T-helper 2 cell treated with Interferon-gamma antibody and Interleukin-4, amounts not matched to agents 5 μg/mL and 100 μg/mL, for 36 hours (primary cell): Measurements from ENCODE around the gene ADGRV1.
"Not testable (repeated sequence)": the region's sequence is repeated elsewhere in the genome, so short reads cannot be mapped to it uniquely, and the experiment has no call there.

Experiments
- DNase-seq: peaks from one replicate; pipeline ENCODE4 v3.0.0; 2021; ENCODE audit warnings: low spot score
- H3K27ac Mint-ChIP-seq: one replicate; pipeline ENCODE4 v1.8.0; 2021; ENCODE audit warnings: mild to moderate bottlenecking, mixed read lengths
- H3K27me3 Mint-ChIP-seq: one replicate; pipeline ENCODE4 v1.8.0; 2021; ENCODE audit warnings: low read depth, mixed read lengths
- H3K36me3 Mint-ChIP-seq: one replicate; pipeline ENCODE4 v1.8.0; 2021; ENCODE audit warnings: low read depth, mixed read lengths
- H3K4me1 Mint-ChIP-seq: one replicate; pipeline ENCODE4 v1.8.0; 2021; ENCODE audit warnings: low read depth, mixed read lengths
- H3K4me3 Mint-ChIP-seq: one replicate; pipeline ENCODE4 v1.8.0; 2022; ENCODE audit warnings: mild to moderate bottlenecking, moderate library complexity, mixed read lengths
- H3K9me3 Mint-ChIP-seq: one replicate; pipeline ENCODE4 v1.8.0; 2021; ENCODE audit warnings: mixed read lengths

The ADGRV1 gene

DNA sequence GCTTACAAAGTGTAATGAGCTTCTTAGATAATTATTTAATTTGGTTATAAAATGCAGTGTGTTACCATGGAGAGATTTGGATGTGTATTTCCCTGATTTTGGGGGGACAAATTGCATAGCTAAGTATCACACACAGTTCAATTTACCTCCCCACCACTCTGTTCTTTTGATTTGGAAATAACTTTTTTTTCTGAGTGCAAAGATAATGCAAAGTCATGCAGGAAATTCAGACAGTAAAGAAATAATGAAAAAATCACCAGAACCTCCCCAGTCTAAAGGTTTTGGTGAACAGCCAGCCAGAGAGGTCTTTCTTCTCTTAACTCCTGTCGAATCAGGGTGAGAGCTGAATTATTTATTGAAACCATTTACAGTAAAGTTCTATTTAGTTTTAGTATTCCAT is 3.2 kb downstream of the ADGRV1 start:
- H3K9me3 Mint-ChIP-seq = no peaks in the 10 kb centered on the region
- peaks cover 9% of the 10 kb centered on the region for H3K4me1 Mint-ChIP-seq
- no peak for DNase-seq
- H3K4me3 Mint-ChIP-seq = no peak overlapping the region
- H3K27ac Mint-ChIP-seq = no peak overlapping the region
- no peaks in the 10 kb centered on the region for H3K36me3 Mint-ChIP-seq
- peaks cover 47% of the 10 kb centered on the region for H3K27me3 Mint-ChIP-seq

DNA sequence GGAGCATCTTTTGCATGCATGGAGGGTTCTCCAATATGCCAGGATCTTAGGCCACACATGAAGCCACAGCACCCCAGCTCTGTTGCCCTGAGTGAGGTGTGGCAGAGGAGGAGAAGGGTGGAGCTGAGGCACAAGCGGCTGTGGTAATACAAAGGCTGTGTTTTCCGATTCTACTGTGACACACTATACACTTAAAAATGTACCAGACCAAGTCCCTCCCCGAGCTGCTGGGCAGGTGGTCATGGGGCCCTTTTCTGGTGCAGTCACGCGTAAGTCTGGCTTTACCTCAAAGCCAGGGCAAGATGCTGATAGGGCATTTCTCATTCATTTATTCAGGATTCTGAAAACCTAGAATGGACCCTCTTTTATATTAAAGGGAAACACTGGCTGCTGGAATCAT is 3.7 kb downstream of the ADGRV1 start:
- H3K4me3 Mint-ChIP-seq = no peak overlapping the region

DNA sequence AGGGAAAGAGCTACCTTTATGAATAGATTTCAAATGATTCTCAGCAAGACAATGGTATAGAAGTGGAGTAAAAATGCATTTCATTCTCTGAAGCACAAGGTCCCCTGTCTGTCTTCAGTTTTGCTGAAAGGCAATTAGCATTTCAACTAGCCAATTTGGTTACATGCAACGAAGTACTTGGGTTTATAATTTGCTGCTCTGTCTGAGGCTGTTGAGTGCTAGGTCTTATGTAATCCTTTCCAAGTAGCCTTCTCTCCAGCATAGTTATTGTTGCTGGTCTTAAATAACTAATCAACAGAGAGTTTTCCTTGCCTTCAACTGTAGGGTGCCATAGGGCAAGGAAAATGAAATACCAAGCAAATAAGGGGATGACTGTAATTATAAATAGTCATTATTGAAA is 4.5 kb downstream of the ADGRV1 start:
- H3K36me3 Mint-ChIP-seq = no peaks in the 10 kb centered on the region

More for the DNA sequence above, 3.7 kb downstream of the ADGRV1 start:
- no peaks in the 10 kb centered on the region for H3K36me3 Mint-ChIP-seq
- DNase-seq = no peak
- H3K4me1 Mint-ChIP-seq = peaks cover 9% of the 10 kb centered on the region
- no peaks in the 10 kb centered on the region for H3K9me3 Mint-ChIP-seq
- H3K27ac Mint-ChIP-seq = no peak overlapping the region
- peaks cover 41% of the 10 kb centered on the region for H3K27me3 Mint-ChIP-seq

DNA sequence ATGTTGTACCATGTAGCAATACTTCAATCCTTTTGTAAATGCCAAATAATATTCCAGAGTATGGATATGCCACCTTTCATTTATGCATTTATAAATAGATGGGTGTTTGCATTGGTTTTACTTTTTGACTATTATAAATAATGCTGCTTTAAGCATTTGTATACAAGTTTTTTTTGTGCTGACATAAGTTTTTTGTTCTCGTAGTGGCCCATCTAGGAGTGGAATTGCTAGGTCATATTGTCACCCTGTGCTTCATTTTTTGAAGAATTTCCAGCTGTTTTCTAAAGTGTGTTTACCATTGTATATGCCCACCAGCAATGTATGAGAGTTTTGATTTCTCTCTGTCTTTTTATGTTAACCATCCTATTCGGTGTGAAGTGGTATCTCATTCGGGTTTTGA is 6.9 kb downstream of the ADGRV1 start:
- H3K27ac Mint-ChIP-seq = no peak overlapping the region

More for the DNA sequence above, 4.5 kb downstream of the ADGRV1 start:
- DNase-seq = no peak
- Mint-ChIP-seq H3K4me1 (peaks cover 6% of the 10 kb centered on the region), H3K9me3 (no peaks in the 10 kb centered on the region), H3K27ac (no peak overlapping the region), H3K27me3 (peaks cover 34% of the 10 kb centered on the region), H3K4me3 (no peak overlapping the region)

DNA sequence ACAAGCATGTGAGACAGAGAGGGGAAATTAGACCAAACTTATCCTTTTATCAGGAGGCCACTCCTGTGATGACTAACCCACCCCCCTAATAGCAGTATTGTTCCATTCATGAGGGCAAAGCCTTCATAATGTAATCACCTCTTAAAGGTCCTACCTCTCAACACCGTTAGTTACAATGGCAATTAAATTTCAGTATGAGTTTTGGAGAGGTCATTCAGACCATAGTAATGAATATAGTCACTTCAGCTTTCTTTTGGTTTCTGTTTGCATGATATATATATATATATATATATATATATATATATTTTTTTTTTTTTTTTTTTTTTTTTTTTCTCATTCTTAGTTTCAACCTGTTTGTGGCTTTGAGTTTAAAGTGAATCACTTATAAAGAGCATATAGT is 10.5 kb downstream of the ADGRV1 start:
- Mint-ChIP-seq H3K27ac (no peak overlapping the region), H3K4me1 (no peaks in the 10 kb centered on the region), H3K9me3 (no peaks in the 10 kb centered on the region), H3K4me3 (no peak overlapping the region), H3K36me3 (no peaks in the 10 kb centered on the region), H3K27me3 (peaks cover 11% of the 10 kb centered on the region)
- no peak for DNase-seq

More for the DNA sequence above, 6.9 kb downstream of the ADGRV1 start:
- no peak overlapping the region for H3K4me3 Mint-ChIP-seq
- H3K27me3 Mint-ChIP-seq = peaks cover 21% of the 10 kb centered on the region
- DNase-seq = no peak
- H3K4me1 Mint-ChIP-seq = no peaks in the 10 kb centered on the region
- H3K9me3 Mint-ChIP-seq = no peaks in the 10 kb centered on the region
- H3K36me3 Mint-ChIP-seq = no peaks in the 10 kb centered on the region

DNA sequence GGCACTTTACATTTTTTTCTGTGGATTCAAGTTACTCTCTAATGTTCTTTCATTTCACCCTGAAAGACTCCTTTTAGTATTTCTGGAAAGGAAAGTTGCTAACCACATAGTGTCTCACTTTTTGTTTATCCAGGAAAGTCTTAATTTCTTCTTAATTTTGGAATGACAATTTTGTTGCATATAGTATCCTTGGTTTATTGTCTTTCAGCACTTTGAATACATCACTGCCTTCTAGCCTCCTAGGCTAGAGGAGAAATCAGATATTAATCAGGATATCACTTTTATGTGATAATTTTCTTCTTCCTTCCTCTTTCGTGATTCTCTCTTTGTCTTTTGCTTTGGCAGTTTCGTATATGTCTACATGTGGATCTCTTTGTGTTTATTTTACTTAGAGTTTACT is 11.4 kb downstream of the ADGRV1 start:
- no peaks in the 10 kb centered on the region for H3K36me3 Mint-ChIP-seq
- H3K27me3 Mint-ChIP-seq = peaks cover 15% of the 10 kb centered on the region

DNA sequence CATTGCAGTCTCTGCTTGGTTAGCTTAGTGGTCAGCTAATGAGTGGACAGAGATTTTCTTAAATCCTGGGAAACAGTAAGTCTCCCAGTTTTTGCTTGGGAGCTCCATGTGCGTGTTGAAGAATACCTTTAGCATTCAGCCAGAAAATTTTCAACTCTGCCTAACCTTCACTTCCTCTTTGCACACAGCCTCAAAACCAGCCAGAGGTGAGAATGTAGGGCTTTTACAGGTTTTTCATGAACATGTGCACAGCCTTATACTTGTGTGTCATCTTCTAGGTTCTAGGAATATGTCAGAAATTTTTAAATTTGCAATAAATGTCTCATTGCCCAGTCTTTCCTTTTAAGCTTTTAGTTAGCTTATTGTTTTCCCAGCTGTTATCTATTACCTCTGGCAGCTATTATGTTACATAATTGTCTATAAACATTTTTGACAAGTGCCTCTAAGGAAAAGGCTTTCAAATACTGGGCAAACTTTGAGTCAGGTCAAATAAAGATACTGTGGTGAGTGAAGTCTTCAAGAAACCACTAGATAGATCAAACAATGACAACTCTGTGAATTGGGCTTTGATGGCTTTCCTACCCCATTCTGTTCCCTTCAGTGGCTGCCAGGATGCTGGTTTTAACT is 12.7 kb downstream of the ADGRV1 start:
- Mint-ChIP-seq H3K4me1 (no peaks in the 10 kb centered on the region), H3K4me3 (no peak overlapping the region), H3K27me3 (peaks cover 15% of the 10 kb centered on the region), H3K36me3 (no peaks in the 10 kb centered on the region), H3K27ac (no peak overlapping the region), H3K9me3 (no peaks in the 10 kb centered on the region)
- DNase-seq = no peak

More for the DNA sequence above, 11.4 kb downstream of the ADGRV1 start:
- Mint-ChIP-seq H3K4me1 (no peaks in the 10 kb centered on the region), H3K9me3 (no peaks in the 10 kb centered on the region), H3K27ac (no peak overlapping the region), H3K4me3 (no peak overlapping the region)
- no peak for DNase-seq

DNA sequence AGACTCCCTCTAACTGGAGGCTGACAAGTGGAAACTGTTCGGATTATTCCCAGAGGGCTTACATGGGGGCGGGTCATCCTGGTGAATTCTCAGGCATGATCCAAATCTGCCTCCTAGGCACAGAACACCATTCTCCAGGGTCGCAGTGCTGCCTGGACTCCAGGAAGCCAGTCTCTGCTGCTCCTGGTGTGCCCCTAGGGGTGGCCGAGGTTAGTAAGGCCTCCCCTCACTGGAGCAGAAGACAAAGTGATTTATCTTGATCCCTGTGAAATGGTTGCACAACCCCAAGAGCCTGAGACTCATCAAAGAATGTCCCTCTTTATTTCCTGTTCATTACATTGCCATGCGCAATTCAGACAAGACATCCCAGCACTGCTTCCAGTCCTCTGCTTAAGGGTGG is 17.1 kb downstream of the ADGRV1 start:
- peaks cover 13% of the 10 kb centered on the region for H3K27me3 Mint-ChIP-seq
- H3K4me1 Mint-ChIP-seq = no peaks in the 10 kb centered on the region
- H3K27ac Mint-ChIP-seq = no peak overlapping the region
- DNase-seq = no peak
- H3K9me3 Mint-ChIP-seq = no peaks in the 10 kb centered on the region
- no peak overlapping the region for H3K4me3 Mint-ChIP-seq
- H3K36me3 Mint-ChIP-seq = no peaks in the 10 kb centered on the region

DNA sequence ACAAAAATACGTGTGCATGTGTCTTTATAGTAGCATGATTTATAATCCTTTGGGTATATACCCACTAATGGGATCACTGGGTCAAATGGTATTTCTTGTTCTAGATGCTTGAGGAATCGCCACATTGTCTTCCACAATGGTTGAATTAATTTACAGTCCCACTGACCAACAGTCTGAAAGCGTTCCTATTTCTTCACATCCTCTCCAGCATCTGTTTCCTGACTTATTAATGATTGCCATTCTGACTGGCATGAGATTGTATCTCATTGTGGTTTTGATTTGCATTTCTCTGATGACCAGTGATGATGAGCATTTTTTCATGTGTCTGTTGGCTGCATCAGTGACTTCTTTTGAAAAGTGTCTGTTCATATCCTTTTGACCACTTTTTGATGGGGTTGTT is 18.0 kb downstream of the ADGRV1 start:
- H3K4me1 Mint-ChIP-seq, H3K27me3 Mint-ChIP-seq, H3K27ac Mint-ChIP-seq, H3K4me3 Mint-ChIP-seq, DNase-seq, H3K9me3 Mint-ChIP-seq, H3K36me3 Mint-ChIP-seq: not testable (repeated sequence)

DNA sequence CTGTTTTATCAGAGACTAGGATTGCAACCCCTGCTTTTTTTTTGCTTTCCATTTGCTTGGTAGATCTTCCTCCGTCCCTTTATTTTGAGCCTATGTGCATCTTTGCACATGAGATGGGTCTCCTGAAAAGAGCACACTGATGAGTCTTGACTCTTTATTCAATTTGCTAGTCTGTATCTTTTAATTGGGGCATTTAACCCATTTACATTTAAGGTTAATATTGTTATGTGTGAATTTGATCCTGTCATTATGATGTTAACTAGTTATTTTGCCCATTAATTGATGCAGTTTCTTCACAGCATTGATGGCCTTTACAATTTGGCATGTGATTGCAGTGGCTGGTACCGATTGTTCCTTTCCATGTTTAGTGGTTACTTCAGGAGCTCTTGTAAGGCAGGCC is 21.3 kb downstream of the ADGRV1 start:
- not testable (repeated sequence) for H3K36me3 Mint-ChIP-seq, H3K4me3 Mint-ChIP-seq, H3K9me3 Mint-ChIP-seq, H3K27me3 Mint-ChIP-seq, H3K4me1 Mint-ChIP-seq, DNase-seq, H3K27ac Mint-ChIP-seq

DNA sequence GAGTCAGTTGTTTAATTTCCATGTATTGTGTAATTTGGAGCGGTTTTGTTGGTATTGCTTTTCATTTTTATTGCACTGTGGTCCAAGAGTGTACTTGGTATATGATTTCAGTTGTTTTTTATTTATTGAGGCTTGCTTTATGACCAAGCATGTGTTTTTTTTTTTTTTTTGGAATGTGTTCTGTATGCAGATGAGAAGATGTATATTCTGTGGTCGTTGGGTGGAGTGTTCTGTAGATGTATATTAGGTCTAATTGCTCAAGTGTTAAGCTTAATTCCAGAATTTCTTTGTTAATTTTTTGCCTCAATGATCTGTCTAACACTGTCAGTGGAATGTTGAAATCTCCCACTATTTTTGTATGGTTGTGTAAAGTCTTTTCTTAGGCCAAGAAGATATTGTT is 23.4 kb downstream of the ADGRV1 start:
- Mint-ChIP-seq H3K27ac (no peak overlapping the region), H3K4me3 (no peak overlapping the region), H3K4me1 (no peaks in the 10 kb centered on the region), H3K9me3 (no peaks in the 10 kb centered on the region), H3K27me3 (peaks cover 11% of the 10 kb centered on the region), H3K36me3 (no peaks in the 10 kb centered on the region)
- DNase-seq = no peak

DNA sequence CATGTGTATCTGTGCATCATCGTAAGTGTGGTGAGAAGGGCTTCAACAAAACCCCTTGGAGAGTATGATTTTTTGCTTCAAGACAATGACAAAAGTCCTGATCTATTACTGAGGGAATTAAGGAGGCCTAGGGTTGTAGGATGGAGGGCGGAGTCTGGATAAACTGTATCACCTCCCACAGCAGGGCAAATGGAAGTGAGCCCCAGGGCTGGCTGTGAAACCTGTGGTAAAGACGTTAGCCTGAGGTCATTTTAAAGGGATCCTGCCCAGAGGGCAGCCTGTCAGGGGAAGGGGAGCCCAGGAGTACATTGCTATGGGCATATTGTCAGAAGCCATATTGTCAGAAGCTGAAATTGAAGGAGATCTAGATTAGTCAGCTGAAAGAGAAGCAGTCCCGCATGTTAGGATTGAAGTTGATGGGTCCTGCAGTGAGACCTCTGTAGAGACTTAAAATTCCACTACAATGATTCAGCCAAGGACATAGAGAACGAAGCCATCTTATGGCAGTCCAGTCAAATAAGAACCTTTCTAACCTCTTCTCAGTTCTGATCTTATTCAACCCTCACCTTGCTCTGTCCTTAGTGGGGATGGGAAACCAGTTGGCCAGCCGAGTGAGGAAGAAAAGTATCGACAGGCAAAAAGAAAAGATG is 26.9 kb downstream of the ADGRV1 start:
- H3K4me3 Mint-ChIP-seq = no peak overlapping the region
- H3K9me3 Mint-ChIP-seq = no peaks in the 10 kb centered on the region
- H3K4me1 Mint-ChIP-seq = no peaks in the 10 kb centered on the region
- no peak overlapping the region for H3K27ac Mint-ChIP-seq
- H3K27me3 Mint-ChIP-seq = peaks cover 17% of the 10 kb centered on the region
- no peaks in the 10 kb centered on the region for H3K36me3 Mint-ChIP-seq
- no peak for DNase-seq

DNA sequence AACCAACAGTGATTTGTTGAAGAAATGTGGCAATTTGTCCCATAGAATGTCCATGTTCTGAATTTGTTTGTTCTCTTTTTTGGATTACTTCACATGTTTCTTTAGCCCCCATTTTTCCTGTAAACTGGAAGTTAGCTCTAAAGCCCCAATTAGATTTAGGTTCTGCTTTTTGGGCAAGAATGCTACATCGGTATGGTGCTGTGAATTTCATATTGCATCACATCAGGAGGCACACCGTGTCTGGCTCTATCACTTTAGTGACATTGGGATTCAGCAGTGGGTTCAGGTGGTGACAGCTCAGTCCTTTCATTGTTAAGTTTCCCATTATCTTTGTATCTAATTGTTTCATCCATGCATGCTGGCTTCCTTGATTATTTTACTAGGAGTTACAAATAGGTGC is 27.9 kb downstream of the ADGRV1 start:
- Mint-ChIP-seq H3K4me1 (no peaks in the 10 kb centered on the region), H3K27ac (no peak overlapping the region), H3K4me3 (no peak overlapping the region), H3K36me3 (no peaks in the 10 kb centered on the region), H3K27me3 (peaks cover 15% of the 10 kb centered on the region), H3K9me3 (no peaks in the 10 kb centered on the region)
- DNase-seq = no peak

DNA sequence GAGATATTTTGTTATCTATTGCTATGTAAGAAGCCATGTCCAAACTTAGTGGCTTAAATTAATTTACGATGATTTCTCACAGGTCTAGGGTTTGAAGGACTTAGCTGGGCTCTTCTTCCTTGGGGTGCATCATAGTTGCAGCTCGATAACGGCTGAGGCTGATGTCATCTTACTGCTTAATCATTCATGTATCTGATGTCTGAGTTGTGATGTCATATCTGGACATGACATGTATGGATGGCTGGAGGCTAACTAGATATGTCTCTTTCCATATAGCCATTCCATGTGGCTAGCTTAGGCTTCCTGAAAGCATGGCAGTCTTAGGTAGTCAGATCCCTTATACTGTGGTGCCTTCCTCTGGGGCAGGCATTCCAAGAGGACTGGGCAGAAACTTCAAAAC is 31.6 kb downstream of the ADGRV1 start:
- no peak overlapping the region for H3K27ac Mint-ChIP-seq
- DNase-seq = no peak
- H3K9me3 Mint-ChIP-seq = no peaks in the 10 kb centered on the region
- H3K4me1 Mint-ChIP-seq = no peaks in the 10 kb centered on the region
- peaks cover 15% of the 10 kb centered on the region for H3K27me3 Mint-ChIP-seq
- H3K36me3 Mint-ChIP-seq = no peaks in the 10 kb centered on the region
- no peak overlapping the region for H3K4me3 Mint-ChIP-seq

DNA sequence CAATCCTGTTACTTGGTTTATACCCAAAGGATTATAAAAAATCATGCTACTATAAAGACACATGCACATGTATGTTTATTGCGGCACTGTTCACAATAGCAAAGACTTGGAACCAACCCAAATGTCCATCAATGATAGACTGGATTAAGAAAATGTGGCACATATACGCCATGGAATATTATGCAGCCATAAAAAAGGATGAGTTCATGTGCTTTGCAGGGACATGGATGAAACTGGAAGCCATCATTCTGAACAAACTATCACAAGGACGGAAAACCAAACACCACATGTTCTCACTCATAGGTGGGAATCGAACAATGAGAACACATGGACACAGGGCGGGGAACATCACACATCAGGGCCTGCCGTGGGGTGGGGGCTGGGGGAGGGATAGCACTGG is 34.5 kb downstream of the ADGRV1 start:
- H3K9me3 Mint-ChIP-seq, H3K27me3 Mint-ChIP-seq, H3K27ac Mint-ChIP-seq, H3K36me3 Mint-ChIP-seq, H3K4me1 Mint-ChIP-seq, DNase-seq, H3K4me3 Mint-ChIP-seq: not testable (repeated sequence)
